NB4 (cell line): ENCODE results near the gene TENT4B.

Source experiments
- CTCF ChIP-seq: IDR thresholded peaks from one replicate; pipeline ENCODE4 v1.5.1; 2012; ENCODE audit warnings: low read depth, low read length
- MAX ChIP-seq: IDR thresholded peaks from 2 replicates; pipeline ENCODE4 v1.6.1; 2011; ENCODE audit warnings: low read depth, low read length
- MYC ChIP-seq: IDR thresholded peaks from 2 replicates; pipeline ENCODE4 v1.6.1; 2011; ENCODE audit warnings: low read depth, low read length
- POLR2A ChIP-seq: IDR thresholded peaks from 2 replicates; pipeline ENCODE4 v1.6.1; 2011; ENCODE audit warnings: mild to moderate bottlenecking; ENCODE audit not compliant: insufficient read length; ENCODE audit errors: extremely low read depth

GRCh38 chr16:50123417-50123816 is 29.7 kb upstream of the TENT4B start:
- no peak for TF ChIP-seq CTCF
- no peak for TF ChIP-seq POLR2A
- TF ChIP-seq MAX = no peak
- TF ChIP-seq MYC = no peak
